GM12878 (cell line): Measurements from ENCODE around the gene AP3S1. TPM values are rescaled to one million over a fixed set of nuclear protein-coding genes. Genes with fewer than 3 reads are reported as not detected.

Source experiments
- ATAC-seq: fragments of 200-7000 bp; cut with Tn5 transposase; 3 replicates; pipeline ENCODE4 v1.9.1; 2020; ENCODE audit warnings: mild to moderate bottlenecking, moderate library complexity
- BruUV-seq: library from RNA; stranded (reverse); fragments of 400-500 nt; replicated peaks from 2 replicates; lab custom pipeline; 2021; lab: Mats Ljungman, UMichigan
- CTCF ChIA-PET: fragments of 300-600 bp; sonication (Branson Sonifier 250); formaldehyde crosslinking; extraction: SDS; loops from one replicate; lab custom pipeline; 2021; ENCODE audit warnings: inconsistent platforms; lab: Yijun Ruan, JAX
- POLR2A ChIA-PET: fragments of 350-600 bp; formaldehyde crosslinking; extraction: SDS; loops from one replicate; lab custom pipeline; 2021; ENCODE audit warnings: inconsistent platforms; lab: Charles Lee
- RAD21 ChIA-PET: fragments of 300-600 bp; sonication (Branson Sonifier 250); formaldehyde crosslinking; loops from one replicate; lab custom pipeline; 2023; ENCODE audit warnings: antibody characterized with exemption; ENCODE audit not compliant: unreplicated experiment; lab: Charles Lee
- SMC1A ChIA-PET: fragments of 300-600 bp; sonication (Branson Sonifier 250); formaldehyde crosslinking; loops from one replicate; lab custom pipeline; 2023; ENCODE audit not compliant: unreplicated experiment, uncharacterized antibody; lab: Charles Lee
- DNase-seq: peaks from one replicate; pipeline ENCODE4 v3.0.0-alpha.2; 2011; ENCODE audit warnings: low read depth, low spot score
- FAIRE-seq: peaks from 3 replicates; lab custom pipeline; 2011; peaks lifted over from hg19 to GRCh38; lab: Jason Lieb, UNC
- H2AFZ ChIP-seq: 2 replicates; pipeline ENCODE4 v1.6.0; 2011; ENCODE audit warnings: low read depth, low read length, control low read depth; ENCODE audit not compliant: control insufficient read depth
- H3K27ac ChIP-seq: 2 replicates; pipeline ENCODE4 v1.5.1; 2011; ENCODE audit warnings: control low read depth; ENCODE audit not compliant: control insufficient read depth, insufficient read depth
- H3K27me3 ChIP-seq, 2 experiments: replicated peaks in 1 of 2; 2 replicates each; pipeline versions ENCODE4 v1.6.0 to v1.6.1; 2011; ENCODE audit warnings: low read length in 1 of 2; ENCODE audit not compliant: control insufficient read depth in 2 of 2, insufficient read depth in 2 of 2
- H3K36me3 ChIP-seq, 2 experiments: 2 replicates each; pipeline ENCODE4 v1.5.1; 2011; ENCODE audit warnings: low read length in 1 of 2; ENCODE audit not compliant: control insufficient read depth in 2 of 2, insufficient read depth in 2 of 2
- H3K4me1 ChIP-seq: 2 replicates; pipeline ENCODE4 v1.6.1; 2011; ENCODE audit warnings: mild to moderate bottlenecking, low read length, moderate library complexity, mixed read lengths; ENCODE audit not compliant: control insufficient read depth, insufficient read depth
- H3K4me2 ChIP-seq: 2 replicates; pipeline ENCODE4 v1.6.0; 2011; ENCODE audit warnings: control low read depth; ENCODE audit not compliant: control insufficient read depth, insufficient read depth
- H3K4me3 ChIP-seq: fragments of 200-600 bp; sonication (generic); 2 replicates; pipeline ENCODE4 v1.5.1; 2016
- H3K79me2 ChIP-seq: 2 replicates; pipeline ENCODE4 v1.6.0; 2011; ENCODE audit warnings: low read length; ENCODE audit not compliant: control insufficient read depth, insufficient read depth
- H3K9ac ChIP-seq: 2 replicates; pipeline ENCODE4 v1.8.0; 2011; ENCODE audit warnings: low read length, control low read depth, mixed read lengths; ENCODE audit not compliant: control insufficient read depth, insufficient read depth
- H3K9me3 ChIP-seq: replicated peaks from 3 replicates; pipeline ENCODE4 v1.5.1; 2011; ENCODE audit warnings: mild to moderate bottlenecking, low read length; ENCODE audit not compliant: control insufficient read depth, insufficient read depth
- H4K20me1 ChIP-seq: 2 replicates; pipeline ENCODE4 v1.6.0; 2011; ENCODE audit not compliant: control insufficient read depth, insufficient read depth
- ATF2 ChIP-seq: IDR thresholded peaks from 2 replicates; pipeline ENCODE4 v1.6.1; 2012; ENCODE audit warnings: low read length, inconsistent platforms
- ESRRA ChIP-seq: IDR thresholded peaks from 2 replicates; pipeline ENCODE4 v1.6.1; 2012; ENCODE audit warnings: mild to moderate bottlenecking, low read length, improper control_type of control experiment
- HDAC2 ChIP-seq: fragments of 200-600 bp; sonication (generic); IDR thresholded peaks from 2 replicates; pipeline ENCODE4 v1.6.1; 2017
- MYB ChIP-seq: fragments of 150-350 bp; IDR thresholded peaks from 2 replicates; pipeline ENCODE4 v1.6.1; 2014; ENCODE audit warnings: mild to moderate bottlenecking, low read depth, low read length, borderline replicate concordance
- NFXL1 ChIP-seq: fragments of 450-650 bp; IDR thresholded peaks from 2 replicates; pipeline ENCODE4 v1.6.1; 2017; ENCODE audit warnings: antibody characterized with exemption, mild to moderate bottlenecking, borderline replicate concordance
- RAD51 ChIP-seq: fragments of 450-650 bp; IDR thresholded peaks from 2 replicates; pipeline ENCODE4 v1.6.1; 2016; ENCODE audit warnings: moderate library complexity, mild to moderate bottlenecking, inconsistent platforms
- SMARCA5 ChIP-seq: fragments of 450-650 bp; IDR thresholded peaks from 2 replicates; pipeline ENCODE4 v1.6.1; 2017; ENCODE audit warnings: mild to moderate bottlenecking
- TBL1XR1 ChIP-seq: IDR thresholded peaks from 2 replicates; pipeline ENCODE4 v1.6.1; 2012; ENCODE audit warnings: low read depth, low read length, improper control_type of control experiment
- WGBS: methylation state at CpG from one replicate; pipeline ENCODE4 v1.1.6; 2016; ENCODE audit warnings: low lambda C conversion rate; ENCODE audit not compliant: insufficient replicate concordance, insufficient coverage; ENCODE audit errors: missing lambda C conversion rate; 5-methylcytosine and 5-hydroxymethylcytosine counted together
- in situ Hi-C: fragments of 300-500 bp; cut with MboI; formaldehyde crosslinking; loops from 9 replicates; pipeline ENCODE4 v1.14.3; 2018; ENCODE audit warnings: mixed read lengths
- intact Hi-C: fragments of 100-400 bp; cut with micrococcal nuclease; formaldehyde crosslinking; loops from one replicate; pipeline ENCODE4 v1.14.2; 2022; ENCODE audit not compliant: unreplicated experiment
- polyA plus RNA-seq, 11 experiments: library from polyadenylated mRNA; depleted of rRNA in 4 of 11; unstranded in 6 of 11; stranded (reverse) in 5 of 11; fragments of >200 nt; fragmentation: Nextera tagmentation in 4 of 11; fragmentation: Illumina TruSeq in 1 of 11; extraction: Ambion mirVana in 4 of 11; extraction: Trizol in 1 of 11; gene quantifications; 1 replicate in 1 of 11; 2 replicates in 10 of 11; pipeline versions ENCODE4 v1.2.1 to v1.2.3, GENCODE V29; 2011 to 2016; ENCODE audit warnings: inconsistent platforms in 2 of 11, missing spikeins in 2 of 11, low read depth in 1 of 11
- total RNA-seq, 4 experiments: library from RNA; depleted of rRNA in 3 of 4; stranded (reverse); fragments of >200 nt in 3 of 4; fragmentation: Illumina TruSeq in 1 of 4; extraction: Trizol in 1 of 4; gene quantifications; 2 replicates each; pipeline versions ENCODE4 v1.2.1 to v1.2.3, GENCODE V29; 2013 to 2021

AP3S1 gene
- total and polyA plus RNA-seq, 10 of the 15 experiments (the other 5 are each of a cell fraction or from before 2014, with no cell fraction given): 36.4 to 137 (median 67.5) TPM

GRCh38 chr5:115800108-115800507 is 41.6 kb upstream of the AP3S1 start:
- Histone ChIP-seq H2AFZ (no peak overlapping the region), H3K9me3 (no peaks in the 10 kb centered on the region), H3K4me1 (no peaks in the 10 kb centered on the region), H3K4me3 (no peak overlapping the region), H3K79me2 (no peaks in the 10 kb centered on the region), H3K9ac (no peak overlapping the region), H3K36me3 (no peaks in the 10 kb centered on the region), H3K4me2 (no peak overlapping the region), H3K27me3 (no peaks in the 10 kb centered on the region; a peak in 2 of 4 replicates), H3K27ac (no peak overlapping the region), H4K20me1 (no peaks in the 10 kb centered on the region)
- DNase-seq (no peak), ATAC-seq (no peak), FAIRE-seq (no peak)
- intact Hi-C loops: no loop called here
- 9% methylated on average over 2 of the region's 2 CpGs for WGBS
- TF ChIP-seq RAD51 (no peak), ESRRA (no peak), ATF2 (no peak), NFXL1 (no peak), TBL1XR1 (no peak), MYB (no peak), SMARCA5 (no peak), HDAC2 (no peak)
- BruUV-seq: no TSS peak
- POLR2A ChIA-PET: no interaction called here
- SMC1A ChIA-PET: interaction anchor here (1.6 kb wide), 1 partner anchor 15 kb away, joined by 4 read pairs; no protein-coding TSS in a partner anchor
- CTCF ChIA-PET: interaction anchor here (0.7 to 1.5 kb wide), 3 partner anchors 9 to 268 kb away, joined by 3 to 6 read pairs (median 3); no protein-coding TSS in a partner anchor
- in situ Hi-C loops: no loop called here
- RAD21 ChIA-PET: no interaction called here
